NCI-H2081 treated with DMSO at 0.1 percent for 48 hours (cell line): Measurements from ENCODE around the gene INSYN2A.

Source experiments
- DNase-seq: peaks from one replicate; lab custom pipeline; 2025; lab: John Stamatoyannopoulos, UW

INSYN2A gene

GRCh38 chr10:127151981-127152699, 44.3 kb downstream of the INSYN2A start:
- DNase-seq: no peak

GRCh38 chr10:127151541-127151940, 44.9 kb downstream of the INSYN2A start:
- no peak for DNase-seq

- no peak for DNase-seq
Measured at GRCh38 chr10:127150136-127150535, 46.3 kb downstream of the INSYN2A start.

GRCh38 chr10:127149501-127150081, 46.8 kb downstream of the INSYN2A start:
- DNase-seq: no peak

GRCh38 chr10:127148933-127149220, 47.5 kb downstream of the INSYN2A start:
- DNase-seq: no peak

- DNase-seq: no peak
Measured at GRCh38 chr10:127148066-127148932, 48.1 kb downstream of the INSYN2A start.

- no peak for DNase-seq
Measured at GRCh38 chr10:127146661-127147060, 49.7 kb downstream of the INSYN2A start.
